ENCODE data around the gene CHRNG.

- TF ChIP-seq, protein P1, sequence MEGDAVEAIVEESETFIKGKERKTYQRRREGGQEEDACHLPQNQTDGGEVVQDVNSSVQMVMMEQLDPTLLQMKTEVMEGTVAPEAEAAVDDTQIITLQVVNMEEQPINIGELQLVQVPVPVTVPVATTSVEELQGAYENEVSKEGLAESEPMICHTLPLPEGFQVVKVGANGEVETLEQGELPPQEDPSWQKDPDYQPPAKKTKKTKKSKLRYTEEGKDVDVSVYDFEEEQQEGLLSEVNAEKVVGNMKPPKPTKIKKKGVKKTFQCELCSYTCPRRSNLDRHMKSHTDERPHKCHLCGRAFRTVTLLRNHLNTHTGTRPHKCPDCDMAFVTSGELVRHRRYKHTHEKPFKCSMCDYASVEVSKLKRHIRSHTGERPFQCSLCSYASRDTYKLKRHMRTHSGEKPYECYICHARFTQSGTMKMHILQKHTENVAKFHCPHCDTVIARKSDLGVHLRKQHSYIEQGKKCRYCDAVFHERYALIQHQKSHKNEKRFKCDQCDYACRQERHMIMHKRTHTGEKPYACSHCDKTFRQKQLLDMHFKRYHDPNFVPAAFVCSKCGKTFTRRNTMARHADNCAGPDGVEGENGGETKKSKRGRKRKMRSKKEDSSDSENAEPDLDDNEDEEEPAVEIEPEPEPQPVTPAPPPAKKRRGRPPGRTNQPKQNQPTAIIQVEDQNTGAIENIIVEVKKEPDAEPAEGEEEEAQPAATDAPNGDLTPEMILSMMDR (conservative IDR thresholded peaks at IDR 0.05), result no peak
- TF ChIP-seq ZFX (IDR thresholded peaks at IDR 0.05), result no peak
These were observed 42.8 kb upstream of the CHRNG start for GRCh38 chr2:232496501-232497270.
